GM12872 (cell line): Measurements from ENCODE around the gene GRHL3.
A peak's percentile ranks its signal among the peaks of the same experiment; 100 is the strongest.

Experiments
- CTCF ChIP-seq: IDR thresholded peaks from 3 replicates; pipeline ENCODE4 v1.5.1; 2011; ENCODE audit warnings: low read depth, mild to moderate bottlenecking, low read length, moderate library complexity; ENCODE audit not compliant: insufficient read depth

GRHL3 gene

DNA sequence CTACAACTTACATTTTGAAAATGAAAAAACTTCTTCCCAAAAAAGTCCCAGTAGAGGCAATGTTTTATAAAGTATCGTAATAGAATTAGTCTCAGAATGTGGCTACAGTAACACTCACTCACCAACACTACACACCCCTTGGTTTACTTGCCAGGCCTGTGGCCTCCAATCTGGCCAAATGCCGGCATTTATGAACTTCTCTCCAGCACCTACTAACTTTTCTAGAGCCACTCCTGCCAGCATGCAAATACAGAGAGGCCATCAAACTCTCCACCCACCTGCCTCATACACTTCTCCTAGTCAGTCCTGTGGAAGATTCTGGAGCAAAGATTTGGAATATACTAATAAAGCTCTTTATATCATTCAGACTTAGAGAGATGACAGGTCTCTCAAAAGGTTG is 62.1 kb downstream of the GRHL3 start:
- no peak for TF ChIP-seq CTCF

DNA sequence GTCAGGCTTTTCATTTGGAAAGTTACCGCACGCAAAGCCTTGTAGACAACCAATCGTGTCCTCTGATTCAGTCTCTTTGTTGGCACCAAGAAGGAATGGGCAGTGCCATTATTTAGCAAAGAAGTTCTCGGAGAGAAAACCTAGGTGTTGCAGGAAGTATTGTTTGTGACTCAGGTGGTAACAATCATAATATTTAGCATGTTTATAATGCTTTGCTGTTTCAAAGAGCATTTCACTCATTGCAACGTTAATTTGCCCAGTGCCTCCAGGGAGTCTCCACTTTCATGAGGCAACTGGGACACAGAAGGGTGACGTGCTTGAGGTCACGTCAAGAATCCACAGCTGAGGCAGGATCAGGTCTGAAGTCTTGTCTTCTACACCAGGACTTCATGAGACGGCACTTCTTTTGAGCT is 63.0 kb downstream of the GRHL3 start:
- no peak for TF ChIP-seq CTCF

GRCh38 chr1:24383381-24383940 is 64.3 kb downstream of the GRHL3 start:
- TF ChIP-seq CTCF, result no peak

GRCh38 chr1:24384251-24385090 is 65.3 kb downstream of the GRHL3 start:
- TF ChIP-seq CTCF, result no peak

DNA sequence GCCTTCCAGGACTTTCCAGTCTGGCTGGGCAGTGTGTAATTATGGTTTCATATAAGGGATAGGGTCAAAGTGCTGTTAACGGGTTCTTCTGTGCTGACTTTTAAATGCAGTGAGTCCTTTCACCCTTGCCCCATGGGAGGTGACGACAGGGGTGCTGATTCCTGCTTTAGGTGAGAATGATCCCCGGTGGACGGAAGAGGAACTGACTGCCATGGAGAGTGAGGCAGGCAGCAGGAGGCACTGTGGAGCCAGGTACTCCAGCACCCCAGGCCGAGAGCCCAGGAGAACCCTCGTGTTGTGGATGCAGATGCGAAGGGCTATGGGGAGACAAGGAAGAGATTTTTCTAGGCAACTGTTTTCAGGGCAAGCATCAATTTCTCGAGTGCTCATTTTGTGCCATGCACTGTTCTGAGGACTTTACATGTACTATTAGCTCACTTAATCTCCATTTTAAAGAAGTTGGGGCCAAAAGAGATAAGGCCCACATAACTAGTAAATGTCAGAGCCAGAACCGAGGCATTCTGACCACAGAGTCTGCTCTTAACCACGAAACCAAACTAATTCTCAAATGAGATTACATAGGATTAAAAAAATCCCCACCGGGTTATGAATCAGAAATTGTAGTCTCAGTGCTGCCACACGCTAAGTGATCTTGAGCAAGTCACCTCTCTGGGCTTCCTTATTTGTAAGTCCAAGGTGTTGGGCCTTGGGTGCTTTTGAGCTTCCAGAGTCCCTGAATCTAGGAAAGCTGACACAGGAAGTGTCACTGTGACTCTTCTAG is 66.2 kb downstream of the GRHL3 start:
- TF ChIP-seq CTCF, result peak; percentile 72

DNA sequence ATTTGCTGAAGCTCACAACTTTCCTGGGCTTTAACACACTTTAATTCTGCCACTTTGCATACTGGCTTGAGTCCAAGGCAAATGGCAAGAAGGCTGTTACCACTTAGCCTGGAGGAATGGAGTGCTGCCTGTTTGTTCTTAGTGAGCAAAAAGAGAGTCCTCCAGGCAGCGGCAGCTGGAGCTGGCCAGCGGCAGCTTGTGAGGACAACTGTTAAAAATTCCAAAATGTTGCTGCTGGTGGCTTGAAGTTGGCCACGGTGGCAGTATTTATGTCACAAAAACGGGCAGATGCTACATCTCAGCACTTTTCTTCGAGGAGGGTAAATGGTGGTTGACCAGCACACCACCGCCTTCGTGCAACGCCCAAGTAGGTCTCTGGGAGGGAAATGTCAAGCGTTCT is 67.1 kb downstream of the GRHL3 start:
- TF ChIP-seq CTCF, result no peak

DNA sequence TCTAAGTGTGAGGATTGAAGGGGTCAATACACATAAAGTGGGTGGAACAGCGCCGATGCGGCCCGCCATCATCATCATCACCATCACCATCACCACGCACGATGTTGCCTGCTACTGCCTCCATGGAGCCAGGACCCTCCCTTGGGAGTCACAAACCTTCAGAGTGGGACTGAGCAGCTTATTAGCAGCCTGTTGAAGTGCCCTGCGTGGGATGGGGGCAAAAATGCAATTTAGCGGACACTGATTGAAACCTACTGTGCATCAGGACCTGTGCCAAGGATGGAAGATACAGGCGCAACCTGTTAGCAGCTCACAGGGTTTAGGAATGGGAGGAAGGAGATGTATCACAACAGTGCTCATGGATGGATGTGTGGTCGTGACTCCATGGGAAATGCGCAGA is 67.8 kb downstream of the GRHL3 start:
- no peak for TF ChIP-seq CTCF
